ENCODE measurements around the gene MEGF11. TPM values are rescaled to one million over a fixed set of nuclear protein-coding genes. Genes with fewer than 3 reads are reported as not detected.

The MEGF11 gene
- total RNA-seq, 1 experiment from 2014 or later: 0.09 TPM

- H3K27me3 Mint-ChIP-seq (ENCODE audit: unreplicated experiment): no peaks in the 10 kb centered on the region
- TF ChIP-seq CTCF (IDR thresholded peaks at IDR 0.05; ENCODE audit: unreplicated experiment): no peak
- no TSS peak for BruUV-seq (replicated peaks)
- peaks cover 34% of the 10 kb centered on the region for H3K36me3 Mint-ChIP-seq (ENCODE audit: insufficient read depth, unreplicated experiment)
- H3K9me3 Mint-ChIP-seq (ENCODE audit: low read depth, unreplicated experiment): no peaks in the 10 kb centered on the region
- no peak for DNase-seq
- H3K27ac Mint-ChIP-seq (ENCODE audit: unreplicated experiment): no peak overlapping the region
- H3K4me1 Mint-ChIP-seq (ENCODE audit: low read depth, unreplicated experiment): peaks cover 8% of the 10 kb centered on the region
- H3K4me3 Mint-ChIP-seq (ENCODE audit: low read depth, unreplicated experiment): no peak overlapping the region
- intact Hi-C loops (cut with micrococcal nuclease; ENCODE audit: unreplicated experiment): no loop called here
- CTCF ChIA-PET: interaction anchor here (0.7 kb wide), 3 partner anchors 35 to 229 kb away, joined by 3 to 4 read pairs (median 3); no protein-coding TSS in a partner anchor
Measured at GRCh38 chr15:65867244-65867643, 386.3 kb downstream of the MEGF11 start.

GRCh38 chr15:65863106-65863505, 390.4 kb downstream of the MEGF11 start:
- BruUV-seq (replicated peaks): no TSS peak
- Mint-ChIP-seq H3K4me3 (ENCODE audit: low read depth, unreplicated experiment) (no peak overlapping the region), H3K9me3 (ENCODE audit: low read depth, unreplicated experiment) (no peaks in the 10 kb centered on the region), H3K27ac (ENCODE audit: unreplicated experiment) (no peak overlapping the region), H3K27me3 (ENCODE audit: unreplicated experiment) (no peaks in the 10 kb centered on the region), H3K36me3 (ENCODE audit: insufficient read depth, unreplicated experiment) (no peaks in the 10 kb centered on the region), H3K4me1 (ENCODE audit: low read depth, unreplicated experiment) (peaks cover under 1% of the 10 kb centered on the region)
- DNase-seq: no peak
- no peak for TF ChIP-seq CTCF (IDR thresholded peaks at IDR 0.05; ENCODE audit: unreplicated experiment)
- CTCF ChIA-PET: interaction anchor here (1.1 to 1.7 kb wide), 2 partner anchors 19 to 39 kb away, joined by 5 read pairs; no protein-coding TSS in a partner anchor
- intact Hi-C loops (cut with micrococcal nuclease; ENCODE audit: unreplicated experiment): no loop called here

- BruUV-seq (replicated peaks): no TSS peak
Measured at GRCh38 chr15:65862682-65863081, 390.9 kb downstream of the MEGF11 start.

GRCh38 chr15:65857718-65858402, 395.7 kb downstream of the MEGF11 start:
- H3K9me3 Mint-ChIP-seq (ENCODE audit: low read depth, unreplicated experiment): no peaks in the 10 kb centered on the region
- H3K27me3 Mint-ChIP-seq (ENCODE audit: unreplicated experiment): no peaks in the 10 kb centered on the region
- H3K4me1 Mint-ChIP-seq (ENCODE audit: low read depth, unreplicated experiment): no peaks in the 10 kb centered on the region
- CTCF ChIA-PET: interaction anchor here (0.7 to 1.8 kb wide), 3 partner anchors 12 to 333 kb away, joined by 5 to 11 read pairs (median 7); partner anchors contain the start of gene RAB11A
- H3K27ac Mint-ChIP-seq (ENCODE audit: unreplicated experiment): no peak overlapping the region
- H3K4me3 Mint-ChIP-seq (ENCODE audit: low read depth, unreplicated experiment): no peak overlapping the region
- BruUV-seq (replicated peaks): no TSS peak
- H3K36me3 Mint-ChIP-seq (ENCODE audit: insufficient read depth, unreplicated experiment): no peaks in the 10 kb centered on the region
- TF ChIP-seq CTCF (IDR thresholded peaks at IDR 0.05; ENCODE audit: unreplicated experiment): no peak
- DNase-seq: no peak
- intact Hi-C loops (cut with micrococcal nuclease; ENCODE audit: unreplicated experiment): loop anchor here (1.0 kb wide), 1 partner anchor 220 kb away; no protein-coding TSS in a partner anchor

More at GRCh38 chr15:65862682-65863081, 390.9 kb downstream of the MEGF11 start:
- CTCF ChIA-PET: interaction anchor here (1.1 to 1.7 kb wide), 2 partner anchors 19 to 39 kb away, joined by 5 read pairs; no protein-coding TSS in a partner anchor
- Mint-ChIP-seq H3K9me3 (ENCODE audit: low read depth, unreplicated experiment) (no peaks in the 10 kb centered on the region), H3K36me3 (ENCODE audit: insufficient read depth, unreplicated experiment) (no peaks in the 10 kb centered on the region), H3K27ac (ENCODE audit: unreplicated experiment) (no peak overlapping the region), H3K4me3 (ENCODE audit: low read depth, unreplicated experiment) (no peak overlapping the region), H3K27me3 (ENCODE audit: unreplicated experiment) (no peaks in the 10 kb centered on the region), H3K4me1 (ENCODE audit: low read depth, unreplicated experiment) (no peaks in the 10 kb centered on the region)
- TF ChIP-seq CTCF (IDR thresholded peaks at IDR 0.05; ENCODE audit: unreplicated experiment): no peak
- intact Hi-C loops (cut with micrococcal nuclease; ENCODE audit: unreplicated experiment): no loop called here
- peak; percentile 49 for DNase-seq
